Measurements from ENCODE around the gene IGF2R. TPM values are rescaled to one million over a fixed set of nuclear protein-coding genes. Genes with fewer than 3 reads are reported as not detected.

IGF2R gene
- total RNA-seq, 1 donor from 2014 or later = 35.1 TPM

DNA sequence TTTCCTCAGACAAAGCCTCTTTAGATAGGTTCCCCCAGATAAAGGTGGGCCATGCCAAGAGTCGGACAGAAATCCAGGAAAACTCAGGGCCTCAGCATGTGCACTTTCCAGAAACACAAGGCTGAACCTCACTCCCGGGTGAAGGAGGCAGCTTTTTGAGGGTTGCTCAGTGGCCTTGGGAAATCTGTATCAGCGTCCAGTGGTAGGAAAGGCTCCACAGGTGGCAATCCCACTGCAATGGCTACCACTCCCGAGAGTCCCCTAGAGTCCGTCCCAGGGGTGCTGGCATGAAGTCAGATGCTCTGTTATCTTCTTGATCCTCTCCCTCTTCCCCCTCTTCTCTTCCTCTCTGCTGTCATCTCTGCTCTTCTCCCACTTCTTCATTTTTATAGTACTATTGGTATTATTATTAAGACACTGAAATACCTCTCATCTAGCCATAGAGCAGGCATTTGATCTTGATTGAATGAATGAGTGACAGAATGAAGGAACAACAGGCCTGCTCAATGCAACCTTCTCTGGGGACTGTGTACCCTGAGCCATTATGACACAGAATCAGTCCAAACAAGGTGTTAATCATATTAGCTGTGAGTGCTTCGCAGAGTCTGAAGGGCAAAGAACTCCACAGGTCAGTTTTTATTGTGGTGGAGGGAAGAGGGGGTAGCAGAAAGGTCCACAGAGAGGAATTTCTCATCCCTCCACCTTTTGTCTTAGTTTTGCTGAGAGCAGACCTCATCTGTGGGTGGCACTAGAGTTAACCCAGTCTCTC, 166.1 kb downstream of the IGF2R start:
- no peaks in the 10 kb centered on the region for H3F3A ChIP-seq (ENCODE audit: low read depth)
- H3K4me3 ChIP-seq = no peak overlapping the region
- no peaks in the 10 kb centered on the region for H3K9me3 ChIP-seq (ENCODE audit: low read depth)
- Mint-ChIP-seq H3K4me1 (peaks cover 16% of the 10 kb centered on the region), H3K27ac (no peak overlapping the region), H3K9me3 (no peaks in the 10 kb centered on the region), H3K36me3 (no peaks in the 10 kb centered on the region), H3K4me3 (no peak overlapping the region), H3K27me3 (ENCODE audit: insufficient read depth, low read depth) (no peaks in the 10 kb centered on the region)
- DNase-seq (ENCODE audit: low spot score) = no peak
- H3K79me2 ChIP-seq (ENCODE audit: low read depth) = no peaks in the 10 kb centered on the region
- H3K27me3 ChIP-seq = no peaks in the 10 kb centered on the region
- H3K4me1 ChIP-seq = no peaks in the 10 kb centered on the region
- no peaks in the 10 kb centered on the region for H4K20me1 ChIP-seq (ENCODE audit: low read depth)
- TF ChIP-seq CTCF (IDR thresholded peaks at IDR 0.05) = no peak
- TF ChIP-seq EZH2phosphoT487 (IDR thresholded peaks at IDR 0.05) = no peak
- no peak for TF ChIP-seq EZH2 (IDR thresholded peaks at IDR 0.05)
- no peak overlapping the region for H3K4me2 ChIP-seq
- H2AFZ ChIP-seq (replicated peaks) = no peak overlapping the region
- H3K36me3 ChIP-seq = no peaks in the 10 kb centered on the region
- no peak overlapping the region for H3K9ac ChIP-seq
- no peak overlapping the region for H3K27ac ChIP-seq

DNA sequence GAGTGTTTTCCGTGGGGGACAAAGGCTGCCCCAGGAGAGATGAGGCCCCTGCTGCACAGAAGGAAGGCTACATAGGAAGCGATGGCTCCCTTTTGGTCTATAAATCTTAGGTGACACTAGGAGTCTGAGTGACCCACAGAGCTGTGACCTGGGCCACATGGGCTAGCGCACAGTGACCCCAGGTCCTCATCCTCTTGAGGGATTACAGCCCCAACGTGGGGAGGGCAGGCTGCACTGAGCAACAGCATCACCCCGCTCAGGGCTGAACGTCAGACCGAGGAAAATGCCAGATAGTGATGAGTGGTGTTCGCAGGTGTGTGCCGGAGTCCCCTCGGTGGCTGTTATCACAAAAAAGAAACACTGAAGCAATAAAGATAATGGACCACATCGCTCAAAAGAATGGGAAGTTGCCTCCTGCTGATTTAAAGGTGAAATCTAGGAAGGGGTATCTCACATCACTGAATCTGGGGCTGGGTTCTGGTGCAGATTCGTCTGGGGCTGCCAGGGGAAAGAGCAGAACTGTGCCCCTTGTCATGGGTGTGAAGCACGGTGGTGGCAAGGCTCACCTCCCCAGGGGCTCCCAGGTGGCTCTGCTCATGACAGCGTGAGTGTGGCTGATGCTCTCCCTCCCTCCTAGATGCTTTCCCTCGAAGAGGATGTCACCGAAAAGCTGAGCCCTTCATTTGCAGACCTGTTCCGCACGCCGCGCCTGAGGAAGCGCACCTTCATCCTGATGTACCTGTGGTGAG, 167.2 kb downstream of the IGF2R start:
- Histone ChIP-seq H3K4me1 (no peaks in the 10 kb centered on the region), H3K27ac (no peak overlapping the region), H3K79me2 (ENCODE audit: low read depth) (no peaks in the 10 kb centered on the region), H2AFZ (replicated peaks) (no peak overlapping the region), H4K20me1 (ENCODE audit: low read depth) (no peaks in the 10 kb centered on the region), H3K27me3 (no peaks in the 10 kb centered on the region), H3K36me3 (no peaks in the 10 kb centered on the region), H3K4me3 (no peak overlapping the region), H3F3A (ENCODE audit: low read depth) (no peaks in the 10 kb centered on the region), H3K4me2 (no peak overlapping the region), H3K9ac (no peak overlapping the region), H3K9me3 (ENCODE audit: low read depth) (no peaks in the 10 kb centered on the region)
- H3K9me3 Mint-ChIP-seq = no peaks in the 10 kb centered on the region
- H3K27me3 Mint-ChIP-seq (ENCODE audit: insufficient read depth, low read depth) = no peaks in the 10 kb centered on the region
- no peak for TF ChIP-seq EZH2phosphoT487 (IDR thresholded peaks at IDR 0.05)
- no peak for TF ChIP-seq EZH2 (IDR thresholded peaks at IDR 0.05)
- no peak for TF ChIP-seq CTCF (IDR thresholded peaks at IDR 0.05)
- H3K27ac Mint-ChIP-seq = no peak overlapping the region
- no peak overlapping the region for H3K4me3 Mint-ChIP-seq
- peaks cover 16% of the 10 kb centered on the region for H3K4me1 Mint-ChIP-seq
- no peak for DNase-seq (ENCODE audit: low spot score)
- H3K36me3 Mint-ChIP-seq = no peaks in the 10 kb centered on the region

- no peaks in the 10 kb centered on the region for H3K36me3 Mint-ChIP-seq
- Histone ChIP-seq H3K9ac (no peak overlapping the region), H3K9me3 (ENCODE audit: low read depth) (no peaks in the 10 kb centered on the region), H3K27ac (no peak overlapping the region), H3K36me3 (no peaks in the 10 kb centered on the region), H3K27me3 (no peaks in the 10 kb centered on the region), H4K20me1 (ENCODE audit: low read depth) (no peaks in the 10 kb centered on the region), H3F3A (ENCODE audit: low read depth) (no peaks in the 10 kb centered on the region), H3K4me1 (no peaks in the 10 kb centered on the region), H2AFZ (replicated peaks) (no peak overlapping the region), H3K79me2 (ENCODE audit: low read depth) (no peaks in the 10 kb centered on the region), H3K4me2 (no peak overlapping the region), H3K4me3 (no peak overlapping the region)
- H3K27me3 Mint-ChIP-seq (ENCODE audit: insufficient read depth, low read depth) = no peaks in the 10 kb centered on the region
- TF ChIP-seq EZH2 (IDR thresholded peaks at IDR 0.05) = no peak
- TF ChIP-seq EZH2phosphoT487 (IDR thresholded peaks at IDR 0.05) = no peak
- TF ChIP-seq CTCF (IDR thresholded peaks at IDR 0.05) = no peak
- H3K27ac Mint-ChIP-seq = peak overlapping the region; percentile 22
- DNase-seq (ENCODE audit: low spot score) = no peak
- no peaks in the 10 kb centered on the region for H3K9me3 Mint-ChIP-seq
- peaks cover 13% of the 10 kb centered on the region for H3K4me1 Mint-ChIP-seq
- H3K4me3 Mint-ChIP-seq = no peak overlapping the region
Measured at GRCh38 chr6:160137130-160137988, 168.5 kb downstream of the IGF2R start.

All from neural progenitor cell (in vitro differentiated cells).